Keratinocyte (primary cell): ENCODE measurements around the gene LSM10. TPM values are rescaled to one million over a fixed set of nuclear protein-coding genes. Genes with fewer than 3 reads are reported as not detected.

Experiments
- DNase-seq: peaks from one replicate; pipeline ENCODE4 v3.0.0-alpha.2; 2011; ENCODE audit warnings: low read depth, missing footprints, low spot score
- FAIRE-seq: peaks from 2 replicates; lab custom pipeline; 2011; peaks lifted over from hg19 to GRCh38; lab: Jason Lieb, UNC
- H2AFZ ChIP-seq: 2 replicates; pipeline ENCODE4 v1.6.0; 2012; ENCODE audit warnings: low read length, control low read depth, inconsistent platforms; ENCODE audit not compliant: control insufficient read depth
- H3K27ac ChIP-seq: 2 replicates; pipeline ENCODE4 v1.5.1; 2011; ENCODE audit warnings: low read length; ENCODE audit not compliant: control insufficient read depth, insufficient read depth
- H3K27me3 ChIP-seq: 3 replicates; pipeline ENCODE4 v1.6.0; 2011; ENCODE audit warnings: low read length; ENCODE audit not compliant: control insufficient read depth, insufficient read depth; ENCODE audit errors: extremely low read depth
- H3K36me3 ChIP-seq, 2 experiments: 2 replicates in 1 of 2; 3 replicates in 1 of 2; pipeline ENCODE4 v1.5.1; 2011; ENCODE audit warnings: low read length in 2 of 2, mild to moderate bottlenecking in 1 of 2; ENCODE audit not compliant: control insufficient read depth in 2 of 2, insufficient read depth in 2 of 2; ENCODE audit errors: extremely low read depth in 1 of 2
- H3K4me1 ChIP-seq: 3 replicates; pipeline ENCODE4 v1.5.1; 2011; ENCODE audit warnings: low read length; ENCODE audit not compliant: control insufficient read depth, insufficient read depth; ENCODE audit errors: extremely low read depth
- H3K4me2 ChIP-seq: 3 replicates; pipeline ENCODE4 v1.6.0; 2011; ENCODE audit warnings: low read depth, low read length; ENCODE audit not compliant: control insufficient read depth, insufficient read depth; ENCODE audit errors: extremely low read depth
- H3K4me3 ChIP-seq, 3 experiments: fragments of 200-600 bp in 1 of 3; sonication (generic) in 1 of 3; 2 replicates in 2 of 3; 3 replicates in 1 of 3; pipeline ENCODE4 v1.5.1; 2011 to 2016; ENCODE audit warnings: low read length in 3 of 3, mild to moderate bottlenecking in 3 of 3, control low read depth in 2 of 3, inconsistent platforms in 1 of 3, low read depth in 1 of 3, mixed read lengths in 1 of 3, mixed run types in 1 of 3, moderate library complexity in 1 of 3; ENCODE audit not compliant: control insufficient read depth in 2 of 3, insufficient read depth in 2 of 3; ENCODE audit errors: extremely low read depth in 1 of 3
- H3K79me2 ChIP-seq: 2 replicates; pipeline ENCODE4 v1.6.0; 2012; ENCODE audit warnings: low read length; ENCODE audit not compliant: control insufficient read depth, insufficient read depth
- H3K9ac ChIP-seq: 3 replicates; pipeline ENCODE4 v1.6.0; 2011; ENCODE audit warnings: low read length; ENCODE audit not compliant: control insufficient read depth, insufficient read depth; ENCODE audit errors: extremely low read depth
- H3K9me1 ChIP-seq: 3 replicates; pipeline ENCODE4 v1.6.0; 2011; ENCODE audit warnings: low read length; ENCODE audit not compliant: control insufficient read depth, insufficient read depth; ENCODE audit errors: extremely low read depth
- H3K9me3 ChIP-seq: 2 replicates; pipeline ENCODE4 v1.5.1; 2012; ENCODE audit warnings: low read depth, low read length; ENCODE audit not compliant: control insufficient read depth
- H4K20me1 ChIP-seq: 3 replicates; pipeline ENCODE4 v1.6.0; 2011; ENCODE audit warnings: low read length; ENCODE audit not compliant: control insufficient read depth, insufficient read depth; ENCODE audit errors: extremely low read depth
- EZH2 ChIP-seq: IDR thresholded peaks from one replicate; pipeline ENCODE4 v1.6.1; 2012; ENCODE audit warnings: inconsistent platforms, mild to moderate bottlenecking, low read length, moderate library complexity
- dilution Hi-C: fragments of 300-500 bp; cut with MboI; formaldehyde crosslinking; loops from one replicate; pipeline ENCODE4 v1.7.0; 2020; ENCODE audit warnings: low sequenced_read_pairs; ENCODE audit not compliant: extremely low pct_ligation_motif_present
- polyA plus RNA-seq, 5 experiments: library from polyadenylated mRNA; depleted of rRNA in 3 of 5; stranded (reverse) in 3 of 5; stranded (forward) in 1 of 5; unstranded in 1 of 5; fragments of >200 nt; gene quantifications; 1 replicate in 1 of 5; 2 replicates in 3 of 5; 3 replicates in 1 of 5; pipeline versions ENCODE4 v1.2.1 to v1.2.3, GENCODE V29; 2011 to 2012; ENCODE audit warnings: missing spikeins in 2 of 5, low read depth in 1 of 5, low replicate concordance in 1 of 5
- TF ChIP-seq, protein P1 (sequence below), 3 experiments: IDR thresholded peaks in 1 of 3; conservative IDR thresholded peaks in 1 of 3; optimal IDR thresholded peaks in 1 of 3; 2 replicates in 2 of 3; 3 replicates in 1 of 3; pipeline versions ENCODE3 to v1.5.1; 2011; ENCODE audit warnings: low read length in 3 of 3, mild to moderate bottlenecking in 3 of 3, moderate library complexity in 2 of 3, control low read depth in 1 of 3, inconsistent platforms in 1 of 3; ENCODE audit not compliant: insufficient read depth in 2 of 3; ENCODE audit errors: extremely low read depth in 1 of 3

LSM10 gene
- polyA plus RNA-seq, 1 donor (not counting 4 experiments of a cell fraction or from before 2014, with no cell fraction given) = 45.3 TPM

DNA sequence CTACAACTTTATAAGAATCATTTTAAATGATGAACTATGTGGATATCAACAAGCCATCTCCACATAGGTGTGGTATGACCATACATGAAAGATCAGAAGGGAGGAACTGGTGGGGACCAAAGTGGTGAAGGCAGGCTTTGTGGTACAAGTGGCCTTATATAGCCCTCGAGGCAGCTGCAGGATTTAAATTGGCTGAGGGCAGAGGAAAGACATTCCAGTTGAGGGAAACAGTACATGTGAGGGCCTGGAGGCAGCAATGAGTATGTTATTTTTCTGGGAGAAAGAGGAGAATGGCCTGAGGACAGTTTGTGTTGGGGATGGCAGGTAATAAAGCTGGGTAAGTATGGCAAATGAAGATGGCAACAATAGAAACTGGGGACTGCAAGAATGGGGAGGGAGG, 35.4 kb upstream of the LSM10 start:
- no peak for FAIRE-seq
- TF ChIP-seq EZH2 = no peak
- TF ChIP-seq, protein P1, sequence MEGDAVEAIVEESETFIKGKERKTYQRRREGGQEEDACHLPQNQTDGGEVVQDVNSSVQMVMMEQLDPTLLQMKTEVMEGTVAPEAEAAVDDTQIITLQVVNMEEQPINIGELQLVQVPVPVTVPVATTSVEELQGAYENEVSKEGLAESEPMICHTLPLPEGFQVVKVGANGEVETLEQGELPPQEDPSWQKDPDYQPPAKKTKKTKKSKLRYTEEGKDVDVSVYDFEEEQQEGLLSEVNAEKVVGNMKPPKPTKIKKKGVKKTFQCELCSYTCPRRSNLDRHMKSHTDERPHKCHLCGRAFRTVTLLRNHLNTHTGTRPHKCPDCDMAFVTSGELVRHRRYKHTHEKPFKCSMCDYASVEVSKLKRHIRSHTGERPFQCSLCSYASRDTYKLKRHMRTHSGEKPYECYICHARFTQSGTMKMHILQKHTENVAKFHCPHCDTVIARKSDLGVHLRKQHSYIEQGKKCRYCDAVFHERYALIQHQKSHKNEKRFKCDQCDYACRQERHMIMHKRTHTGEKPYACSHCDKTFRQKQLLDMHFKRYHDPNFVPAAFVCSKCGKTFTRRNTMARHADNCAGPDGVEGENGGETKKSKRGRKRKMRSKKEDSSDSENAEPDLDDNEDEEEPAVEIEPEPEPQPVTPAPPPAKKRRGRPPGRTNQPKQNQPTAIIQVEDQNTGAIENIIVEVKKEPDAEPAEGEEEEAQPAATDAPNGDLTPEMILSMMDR (optimal IDR thresholded peaks at IDR 0.05 in 1 of 3, IDR thresholded peaks at IDR 0.05 in 1 of 3, conservative IDR thresholded peaks at IDR 0.05 in 1 of 3; ENCODE audit: extremely low read depth in 1 of 3, insufficient read depth in 2 of 3, low read length in 3 of 3) = no peak
- dilution Hi-C loops = no loop called here

DNA sequence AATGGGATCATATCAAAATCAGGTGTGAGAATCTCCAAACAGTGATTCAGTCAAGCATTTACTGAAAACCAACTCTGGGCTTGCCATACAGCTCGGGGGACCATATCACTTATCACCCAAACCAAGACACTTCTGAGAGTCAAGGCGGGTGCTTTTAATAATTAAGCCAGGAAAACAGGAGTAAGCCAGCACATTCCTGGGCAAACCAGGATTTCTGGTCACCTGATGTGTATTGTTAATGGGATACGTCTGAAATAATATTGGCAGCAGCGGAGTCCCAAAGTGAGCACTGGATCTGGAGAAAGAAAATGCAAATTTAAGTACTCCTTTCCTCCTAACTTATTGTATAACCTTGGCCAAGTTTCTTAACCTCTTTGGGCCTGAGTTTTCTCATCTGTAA, 34.9 kb upstream of the LSM10 start:
- DNase-seq (no peak), FAIRE-seq (no peak)
- Histone ChIP-seq H3K9me3 (no peaks in the 10 kb centered on the region), H3K36me3 (peaks cover 0 to 2% of the 10 kb centered on the region in 2 experiments), H3K79me2 (no peaks in the 10 kb centered on the region), H3K4me3 (no peak overlapping the region), H3K27me3 (no peaks in the 10 kb centered on the region), H4K20me1 (no peaks in the 10 kb centered on the region), H3K9ac (no peak overlapping the region), H3K27ac (no peak overlapping the region), H2AFZ (no peak overlapping the region), H3K9me1 (no peaks in the 10 kb centered on the region), H3K4me1 (peaks cover 13% of the 10 kb centered on the region), H3K4me2 (no peak overlapping the region)
- TF ChIP-seq, protein P1 (optimal IDR thresholded peaks at IDR 0.05 in 1 of 3, IDR thresholded peaks at IDR 0.05 in 1 of 3, conservative IDR thresholded peaks at IDR 0.05 in 1 of 3; ENCODE audit: extremely low read depth in 1 of 3, insufficient read depth in 2 of 3, low read length in 3 of 3) = no peak
- TF ChIP-seq EZH2 = no peak
- dilution Hi-C loops = no loop called here

More for the DNA sequence above, 35.4 kb upstream of the LSM10 start:
- peaks cover 0 to 2% of the 10 kb centered on the region in 2 experiments for H3K36me3 ChIP-seq
- no peak overlapping the region for H3K4me3 ChIP-seq
- H4K20me1 ChIP-seq = no peaks in the 10 kb centered on the region
- H3K9me3 ChIP-seq = no peaks in the 10 kb centered on the region
- H3K79me2 ChIP-seq = no peaks in the 10 kb centered on the region
- H3K27ac ChIP-seq = no peak overlapping the region
- no peak for DNase-seq
- H3K4me1 ChIP-seq = peaks cover 15% of the 10 kb centered on the region
- H3K4me2 ChIP-seq = no peak overlapping the region
- H3K9ac ChIP-seq = no peak overlapping the region
- no peak overlapping the region for H2AFZ ChIP-seq
- no peaks in the 10 kb centered on the region for H3K9me1 ChIP-seq
- H3K27me3 ChIP-seq = no peaks in the 10 kb centered on the region
